SIG-M5 treated with dmso at 0.1 percent for 504 hours (cell line): ENCODE results near the gene SLC38A8.

Experiments used
- DNase-seq: peaks from one replicate; lab custom pipeline; 2025; ENCODE audit not compliant: unreplicated experiment; lab: John Stamatoyannopoulos, UW

SLC38A8 gene

DNA sequence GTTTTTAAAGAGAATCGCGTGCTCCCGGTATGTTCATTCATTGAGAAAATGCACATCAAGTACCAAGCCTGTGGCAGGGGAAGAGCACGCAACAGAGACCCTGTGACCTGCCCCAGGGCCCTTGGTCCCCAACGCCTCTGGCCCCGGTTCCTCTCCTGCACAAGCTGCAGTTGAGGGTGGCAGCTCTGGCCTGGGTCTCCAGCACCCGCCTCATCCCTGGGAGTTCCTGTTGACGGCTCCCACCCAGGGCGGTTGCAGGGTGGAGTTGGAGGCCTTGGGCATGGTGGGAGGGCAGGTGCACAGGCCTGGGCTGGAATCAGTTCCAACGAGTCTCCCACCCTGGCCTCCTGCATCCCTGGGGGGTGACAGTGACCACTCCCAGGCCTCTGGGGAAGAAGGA is 69.5 kb downstream of the SLC38A8 start:
- DNase-seq: no peak

DNA sequence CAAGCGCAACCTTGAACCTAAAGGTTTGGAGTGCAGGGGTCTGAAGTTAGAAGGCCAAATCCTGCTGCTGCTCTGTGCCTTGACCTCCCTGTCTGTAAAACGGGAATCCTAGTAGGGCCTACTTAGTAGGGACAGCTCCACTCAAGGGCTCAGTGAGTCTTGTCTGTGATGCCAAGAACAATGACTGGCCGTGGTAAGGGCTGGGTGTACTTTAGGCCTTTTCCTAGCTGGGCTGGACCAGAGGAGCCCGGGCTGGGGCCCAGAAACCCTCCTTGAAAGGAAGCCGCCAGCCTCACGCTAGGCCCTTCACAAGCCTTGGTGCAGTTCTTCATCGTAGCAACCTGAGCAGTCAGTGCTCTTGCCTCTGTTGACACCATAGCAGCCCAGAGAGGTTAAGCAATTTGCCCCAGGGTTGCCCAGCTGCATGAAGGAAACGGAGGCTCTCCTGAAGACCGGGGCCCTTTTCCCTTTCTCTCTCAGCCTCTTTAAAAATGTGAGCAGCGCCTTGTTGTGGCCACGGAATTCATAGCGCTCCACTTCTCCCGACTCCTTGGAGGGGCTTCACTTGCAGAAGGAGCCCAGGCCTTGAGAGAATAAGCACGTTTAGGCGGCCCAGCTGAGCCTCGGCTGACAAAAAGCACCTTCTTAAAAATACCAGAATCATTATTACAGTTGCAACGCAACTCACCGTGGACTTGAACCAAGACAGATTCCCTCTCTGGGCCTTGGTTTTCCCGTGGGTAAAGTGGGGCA is 70.2 kb downstream of the SLC38A8 start:
- DNase-seq: no peak

GRCh38 chr16:83971165-83972130 is 71.1 kb downstream of the SLC38A8 start:
- no peak for DNase-seq

DNA sequence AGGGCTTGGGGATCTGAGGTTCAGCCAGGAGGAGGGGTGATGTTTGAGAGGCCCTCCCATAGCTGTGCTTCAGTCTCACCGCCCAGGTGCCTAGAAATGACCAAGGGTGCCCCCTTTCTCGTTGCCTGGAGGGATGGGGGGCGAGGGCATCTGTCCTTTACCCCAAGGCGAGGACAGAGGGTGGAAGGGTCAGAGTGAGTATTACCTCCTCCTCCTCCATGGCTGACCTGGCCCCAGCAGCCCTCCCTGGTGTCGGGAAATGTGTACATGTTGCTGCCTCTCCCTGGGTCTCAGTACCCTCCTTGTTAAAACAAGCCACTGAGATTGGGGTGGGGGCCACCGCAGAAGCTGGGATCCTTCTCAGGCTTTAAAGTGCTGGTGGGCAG is 72.2 kb downstream of the SLC38A8 start:
- DNase-seq: no peak

DNA sequence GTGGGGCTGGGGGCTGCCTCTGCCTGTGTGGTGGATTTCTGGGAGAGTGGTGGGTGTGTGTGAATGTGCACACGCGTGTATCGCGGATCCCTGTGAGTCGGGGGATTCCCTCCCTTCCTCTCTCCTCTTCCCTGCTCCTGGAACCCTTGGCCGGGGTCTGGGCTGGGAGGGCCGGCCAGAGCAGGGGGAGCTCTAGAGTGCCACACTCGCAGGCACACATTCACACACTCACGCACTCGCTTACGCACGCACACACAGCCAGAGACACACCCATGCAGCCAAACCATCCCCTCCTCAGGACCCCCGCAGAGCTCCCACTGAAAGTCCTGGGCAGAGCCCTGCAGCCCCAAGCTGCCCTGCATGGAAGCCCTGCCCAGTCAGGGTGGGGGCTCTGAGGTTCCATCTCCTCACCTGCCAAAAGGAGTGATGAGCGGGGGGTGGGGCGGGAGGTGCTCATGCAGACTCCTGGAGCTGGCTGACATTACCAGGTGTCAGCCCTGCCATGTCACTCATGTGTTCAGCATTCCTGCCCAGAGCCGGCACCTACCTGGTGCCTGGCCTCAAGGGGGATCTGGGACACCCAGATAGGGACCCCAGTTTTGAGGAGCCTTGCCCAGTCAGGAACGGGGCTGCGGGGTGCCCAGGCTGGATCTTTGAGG is 72.7 kb downstream of the SLC38A8 start:
- DNase-seq: no peak

DNA sequence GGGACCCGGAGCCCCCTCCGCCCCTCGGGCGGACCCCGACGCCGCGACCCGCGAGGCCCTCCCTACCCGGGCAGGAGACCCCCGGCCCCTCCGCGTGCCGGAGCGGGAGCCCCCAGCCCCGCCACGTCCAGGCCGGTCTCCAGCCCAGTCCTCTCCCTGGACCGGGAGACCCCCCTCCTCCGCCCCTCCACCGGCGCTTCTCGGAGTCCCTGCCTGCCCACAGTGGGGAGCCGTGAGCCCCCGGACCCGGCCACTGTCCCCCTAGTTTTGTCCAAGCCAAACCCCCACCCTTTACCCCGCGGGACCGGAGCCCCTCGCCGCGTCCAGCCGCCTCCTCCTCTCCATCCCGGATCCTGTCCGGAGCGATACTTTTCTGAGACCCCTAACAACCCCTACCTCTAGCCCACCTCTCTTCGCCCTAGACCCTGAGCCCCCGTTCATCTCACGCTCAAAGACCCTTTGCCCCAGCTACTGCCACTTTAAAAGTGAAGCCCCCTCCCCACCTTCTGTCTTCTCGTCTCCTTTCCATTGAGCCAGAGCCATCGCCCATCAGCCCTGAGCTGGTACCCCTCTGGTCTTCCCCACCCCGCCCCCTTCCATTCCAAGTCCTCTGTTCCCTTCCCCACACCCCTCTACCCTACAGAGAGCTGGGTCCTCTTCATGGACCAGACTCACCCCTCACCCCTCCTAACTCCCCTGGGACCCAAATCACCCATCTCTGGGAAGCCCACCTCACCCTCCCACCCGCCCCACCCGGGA is 73.5 kb downstream of the SLC38A8 start:
- DNase-seq: no peak

DNA sequence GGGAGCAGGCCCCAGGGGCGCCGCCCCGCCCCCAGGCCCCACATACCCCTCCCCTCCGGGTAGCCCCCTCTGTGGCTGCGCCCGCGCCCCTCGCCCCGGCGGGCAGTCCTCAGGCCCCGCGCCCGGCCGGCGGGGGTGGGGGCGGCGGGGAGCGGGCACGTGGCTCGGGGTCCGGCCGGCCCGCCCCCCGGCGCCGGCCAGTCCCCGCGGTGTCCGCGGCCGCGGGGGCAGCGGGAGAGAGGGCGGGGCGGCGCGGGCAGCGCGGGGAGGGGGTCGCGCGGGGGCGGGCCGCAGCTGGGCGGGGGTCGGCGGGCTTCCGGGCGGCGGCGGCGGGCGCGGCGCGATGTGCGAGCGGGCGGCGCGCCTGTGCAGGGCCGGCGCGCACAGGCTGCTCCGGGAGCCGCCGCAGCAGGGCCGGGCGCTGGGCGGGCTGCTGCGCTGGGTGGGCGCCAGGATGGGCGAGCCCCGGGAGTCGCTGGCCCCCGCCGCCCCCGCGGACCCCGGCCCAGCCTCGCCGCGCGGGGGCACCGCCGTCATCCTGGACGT is 74.2 kb downstream of the SLC38A8 start:
- no peak for DNase-seq

DNA sequence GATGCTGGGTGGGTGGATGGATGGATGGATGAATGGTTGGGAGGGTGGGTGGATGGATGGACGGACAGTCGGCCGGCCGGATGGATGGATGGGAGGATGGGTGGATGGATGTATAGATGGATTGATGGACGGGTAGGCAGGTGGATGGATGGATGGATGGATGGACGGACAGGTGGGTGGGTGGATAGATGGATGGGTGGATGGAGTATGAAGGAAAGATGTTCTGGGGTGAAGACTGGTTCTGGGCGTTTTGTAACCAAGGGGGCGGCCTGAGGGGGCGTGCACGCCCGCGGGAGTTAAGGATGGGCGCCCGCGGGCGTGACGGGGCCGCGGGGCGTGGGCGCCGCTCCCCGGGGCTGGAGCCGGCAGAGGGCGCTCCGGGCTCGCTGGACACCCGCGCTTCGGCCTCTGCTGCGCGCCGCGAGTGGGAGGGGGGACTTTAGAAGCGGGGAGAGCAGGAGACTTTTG is 74.7 kb downstream of the SLC38A8 start, which contains the start of gene NECAB2:
TSS of gene NECAB2 (plus strand) at position 407 of the 468 bp plus-strand sequence. CDS start 405 bp downstream, outside the sequence.
- DNase-seq: no peak

DNA sequence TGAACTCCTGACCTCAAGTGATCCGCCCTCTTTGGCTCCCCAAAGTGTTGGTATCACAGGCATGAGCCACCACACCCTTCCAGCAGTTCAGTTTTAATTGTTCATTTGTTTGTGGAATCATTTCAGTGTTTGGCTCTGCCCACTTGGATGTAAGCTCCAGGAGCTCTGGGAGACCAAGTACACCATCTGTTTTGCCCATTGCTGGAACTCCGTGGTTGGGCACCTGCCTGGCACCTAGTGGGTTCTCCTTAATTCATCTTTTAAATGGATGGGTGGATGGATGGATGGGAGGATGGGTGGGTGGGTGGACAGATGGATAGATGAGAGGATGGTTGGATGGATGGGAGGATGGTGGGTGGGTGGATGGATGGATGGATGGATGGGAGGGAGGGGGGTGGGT is 75.5 kb downstream of the SLC38A8 start:
- DNase-seq: no peak

DNA sequence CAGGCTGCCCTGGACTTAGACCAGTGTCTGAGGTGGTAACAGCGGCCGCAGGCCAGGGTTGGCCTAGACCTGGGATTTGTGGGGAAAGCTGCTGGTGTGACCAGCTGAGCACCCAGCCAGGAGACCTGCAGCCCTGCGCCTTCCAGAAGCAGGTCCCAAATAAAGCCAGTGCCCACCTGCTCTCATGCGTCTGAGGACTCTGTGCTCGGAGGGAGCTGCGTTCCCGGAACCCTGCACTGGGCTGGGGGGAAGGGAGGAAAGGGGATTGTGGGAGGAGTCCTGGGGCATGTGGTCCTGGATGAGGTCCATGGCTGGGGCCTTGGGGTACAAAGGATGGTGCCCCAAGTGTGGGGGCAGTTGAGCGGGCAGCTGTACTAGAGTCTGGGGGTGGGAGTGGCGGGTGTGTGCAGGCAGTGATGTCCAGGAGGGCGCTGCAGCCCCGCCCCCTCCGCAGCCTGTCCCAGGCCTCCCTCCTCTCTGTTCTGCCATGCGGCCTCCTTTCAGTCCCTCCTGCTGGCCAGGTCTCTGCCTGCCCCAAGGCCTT is 76.4 kb downstream of the SLC38A8 start:
- DNase-seq: no peak

GRCh38 chr16:83965444-83966152 is 77.0 kb downstream of the SLC38A8 start:
- DNase-seq: no peak

DNA sequence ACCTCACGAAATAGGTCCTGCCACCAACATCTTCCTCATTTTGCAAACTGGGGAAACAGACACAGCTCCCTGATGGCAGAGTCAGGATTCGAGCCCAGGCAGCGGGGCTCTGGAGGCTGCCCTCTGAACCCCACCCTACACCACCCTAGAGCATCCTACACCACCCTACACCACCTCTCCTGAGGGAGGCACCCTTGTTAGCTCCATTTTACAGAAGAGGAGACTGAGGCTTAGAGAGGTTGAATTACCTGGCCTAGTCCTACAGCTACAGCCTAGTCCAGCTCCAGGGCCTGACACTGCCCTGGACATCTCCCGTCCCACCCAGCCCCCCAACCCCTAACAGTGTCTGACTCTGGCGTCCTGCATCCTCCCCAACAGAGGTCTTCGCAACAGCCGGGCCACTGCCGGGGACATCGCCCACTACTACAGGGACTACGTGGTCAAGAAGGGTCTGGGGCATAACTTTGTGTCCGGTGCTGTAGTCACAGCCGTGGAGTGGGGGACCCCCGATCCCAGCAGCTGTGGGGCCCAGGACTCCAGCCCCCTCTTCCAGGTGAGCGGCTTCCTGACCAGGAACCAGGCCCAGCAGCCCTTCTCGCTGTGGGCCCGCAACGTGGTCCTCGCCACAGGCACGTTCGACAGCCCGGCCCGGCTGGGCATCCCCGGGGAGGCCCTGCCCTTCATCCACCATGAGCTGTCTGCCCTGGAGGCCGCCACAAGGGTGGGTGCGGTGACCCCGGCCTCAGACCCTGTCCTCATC is 77.7 kb downstream of the SLC38A8 start:
- DNase-seq: no peak

- no peak for DNase-seq
These were observed 79.1 kb downstream of the SLC38A8 start for GRCh38 chr16:83963277-83964119.

DNA sequence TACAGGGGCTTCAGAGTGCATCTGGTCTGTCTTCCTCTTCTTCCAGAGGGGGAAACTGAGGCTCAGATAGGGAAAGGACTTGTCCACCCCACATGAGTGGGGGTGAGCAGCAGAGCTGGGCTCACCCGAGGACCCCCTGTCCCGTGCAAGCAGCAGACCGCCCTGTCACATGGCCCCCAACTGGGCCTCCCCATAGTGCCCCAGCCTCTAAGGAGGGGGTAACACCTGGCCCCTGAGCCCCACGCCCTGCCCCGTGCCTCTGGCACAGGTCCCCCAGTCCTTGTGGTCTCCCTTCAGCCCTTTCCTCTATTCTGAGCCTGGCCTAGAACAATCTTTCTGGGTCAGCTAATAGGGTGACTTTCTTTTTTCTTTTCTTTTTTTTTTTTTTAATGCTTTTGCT is 81.0 kb downstream of the SLC38A8 start:
- no peak for DNase-seq

GRCh38 chr16:83960521-83961249 is 81.9 kb downstream of the SLC38A8 start:
- no peak for DNase-seq
